SK-N-DZ (cell line): Measurements from ENCODE around the gene NFYC.

Experiments
- DNase-seq: peaks from one replicate; pipeline ENCODE4 v3.0.0-alpha.2; 2015; ENCODE audit warnings: low spot score
- small RNA-seq, 2 experiments: library from RNA; depleted of rRNA; stranded (forward); fragments of <200 nt; gene quantifications; one replicate each; pipeline ENCODE3, GENCODE V24; 2014

NFYC gene

GRCh38 chr1:40818264-40818961 is 126.9 kb downstream of the NFYC start:
- no peak for DNase-seq

DNA sequence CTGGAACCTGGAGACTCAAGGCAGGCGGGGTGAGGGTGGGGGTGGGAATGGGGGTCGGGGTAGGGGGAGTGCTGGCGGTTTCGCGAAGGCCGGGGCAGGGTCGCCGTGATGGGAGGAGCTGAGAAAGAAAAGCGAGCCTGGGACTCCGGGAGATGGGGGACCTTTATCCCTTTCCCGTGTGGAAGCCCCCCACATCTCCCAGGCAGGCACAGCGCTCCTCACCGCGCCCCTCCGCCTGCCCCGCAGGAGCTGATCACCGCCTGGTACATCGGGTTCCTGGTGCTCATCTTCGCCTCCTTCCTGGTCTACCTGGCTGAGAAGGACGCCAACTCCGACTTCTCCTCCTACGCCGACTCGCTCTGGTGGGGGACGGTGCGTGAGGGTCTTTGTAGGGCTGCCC is 127.6 kb downstream of the NFYC start:
- no peak for DNase-seq

DNA sequence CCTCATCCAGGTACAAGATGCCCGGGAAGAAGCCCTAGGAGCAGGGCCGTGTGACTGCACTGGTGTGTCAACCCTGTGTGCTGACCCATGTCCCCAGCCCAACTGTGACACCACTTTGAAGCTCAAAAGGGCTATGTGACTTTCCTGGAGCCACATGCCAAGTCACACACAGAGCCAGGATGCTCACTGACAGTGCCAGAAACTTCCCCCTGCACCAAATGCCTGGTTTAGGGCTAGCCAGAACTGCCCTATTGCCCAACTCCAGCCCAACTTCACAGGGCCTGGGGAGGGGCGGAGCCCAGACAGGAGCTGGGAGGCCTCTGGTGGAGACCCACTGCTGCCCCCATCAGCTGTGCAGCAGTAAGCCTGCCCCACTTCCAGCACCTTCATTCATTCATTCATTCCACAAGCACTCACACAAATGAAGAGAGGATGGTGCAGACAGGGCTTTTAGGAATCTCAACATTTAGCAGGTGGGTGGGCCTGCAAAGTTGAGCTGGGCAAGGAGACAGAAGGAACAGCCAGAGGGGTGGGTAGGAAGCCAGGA is 128.8 kb downstream of the NFYC start:
- no peak for DNase-seq

Small RNAs within 50 kb of the gene (small RNA-seq; reads per million reads assigned to genes)
- gene MIR30C1 (0.55 to 3.5 reads per million in 2 experiments), gene MIR30E (51.6 to 867 reads per million in 2 experiments), gene RN7SL326P (0 to 0.04 reads per million in 2 experiments)
